GM20431 (cell line): ENCODE data around the gene CLCN2.

Experiments used
- in situ Hi-C: fragments of 300-500 bp; cut with MseI, MboI; formaldehyde crosslinking; loops from one replicate; pipeline ENCODE4 v1.15.0; 2020; ENCODE audit warnings: low sequenced_read_pairs; ENCODE audit not compliant: unreplicated experiment

The CLCN2 gene

DNA sequence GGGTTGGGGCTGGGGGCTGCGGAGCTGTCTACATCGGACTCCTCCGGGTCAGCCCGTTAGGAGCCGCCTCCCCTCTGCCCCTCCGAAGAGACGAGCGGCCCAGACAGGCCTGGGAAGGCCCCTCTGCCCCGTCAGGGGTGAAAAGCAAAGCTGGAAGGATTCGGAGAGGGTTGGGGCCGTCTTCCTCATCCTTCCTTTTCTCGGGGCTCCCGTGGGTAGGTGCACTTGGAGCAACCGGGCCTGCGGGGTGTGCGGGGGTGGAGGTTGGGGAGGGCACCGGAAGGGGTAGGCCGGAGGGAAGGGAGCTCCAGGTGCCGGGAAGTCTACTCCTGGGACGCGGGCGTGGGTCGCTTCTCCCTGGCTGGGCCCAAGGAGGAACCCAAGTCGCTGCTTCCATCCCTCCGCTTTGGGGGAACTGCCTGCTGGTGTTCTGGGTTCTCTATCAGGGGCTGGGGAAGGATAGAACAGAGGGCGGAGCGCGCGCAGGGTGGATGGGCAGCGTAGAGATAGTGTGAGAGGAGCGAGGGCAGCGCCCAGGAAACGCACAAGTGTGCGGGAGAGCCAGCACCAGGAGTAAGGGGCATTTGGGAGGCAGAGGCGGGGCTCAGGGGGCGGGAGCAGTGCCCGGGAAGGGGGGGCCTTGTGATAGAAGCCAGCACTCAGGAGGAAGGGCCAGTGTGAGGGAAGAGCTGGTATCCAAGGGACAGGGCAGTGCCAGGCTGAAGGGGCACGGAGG is 695 bp upstream of the CLCN2 start:
- in situ Hi-C loops: no loop called here

DNA sequence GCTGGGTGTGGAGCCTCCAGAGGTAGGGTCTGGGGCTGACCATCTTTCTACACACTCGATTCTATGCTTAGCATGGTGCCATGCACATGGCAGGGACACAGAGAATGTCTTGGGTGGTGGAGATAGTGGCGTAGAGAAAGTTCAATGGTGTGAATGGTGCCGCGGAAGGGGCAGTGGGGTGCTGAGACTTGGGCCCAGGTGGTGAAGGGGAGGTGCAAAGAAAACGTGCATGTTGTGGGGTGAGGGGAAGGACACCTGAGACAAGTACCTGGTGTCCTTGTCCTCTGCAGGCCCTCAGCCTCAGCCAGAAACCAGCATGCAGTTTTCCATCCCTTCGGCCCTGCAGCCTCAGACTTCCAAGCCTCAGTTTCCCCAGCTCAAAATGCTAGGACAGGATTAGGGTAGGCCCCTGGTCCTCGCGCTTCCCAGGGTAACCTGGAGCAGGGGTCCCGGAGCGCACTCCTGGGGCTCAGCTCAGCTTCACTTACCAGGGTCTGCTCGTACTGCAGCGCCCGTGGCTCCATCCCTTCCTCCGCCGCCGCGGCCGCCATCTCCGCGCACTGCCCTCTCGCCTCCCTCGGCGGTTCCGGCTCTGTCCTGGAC is 375 bp downstream of the CLCN2 start:
- in situ Hi-C loops: no loop called here

DNA sequence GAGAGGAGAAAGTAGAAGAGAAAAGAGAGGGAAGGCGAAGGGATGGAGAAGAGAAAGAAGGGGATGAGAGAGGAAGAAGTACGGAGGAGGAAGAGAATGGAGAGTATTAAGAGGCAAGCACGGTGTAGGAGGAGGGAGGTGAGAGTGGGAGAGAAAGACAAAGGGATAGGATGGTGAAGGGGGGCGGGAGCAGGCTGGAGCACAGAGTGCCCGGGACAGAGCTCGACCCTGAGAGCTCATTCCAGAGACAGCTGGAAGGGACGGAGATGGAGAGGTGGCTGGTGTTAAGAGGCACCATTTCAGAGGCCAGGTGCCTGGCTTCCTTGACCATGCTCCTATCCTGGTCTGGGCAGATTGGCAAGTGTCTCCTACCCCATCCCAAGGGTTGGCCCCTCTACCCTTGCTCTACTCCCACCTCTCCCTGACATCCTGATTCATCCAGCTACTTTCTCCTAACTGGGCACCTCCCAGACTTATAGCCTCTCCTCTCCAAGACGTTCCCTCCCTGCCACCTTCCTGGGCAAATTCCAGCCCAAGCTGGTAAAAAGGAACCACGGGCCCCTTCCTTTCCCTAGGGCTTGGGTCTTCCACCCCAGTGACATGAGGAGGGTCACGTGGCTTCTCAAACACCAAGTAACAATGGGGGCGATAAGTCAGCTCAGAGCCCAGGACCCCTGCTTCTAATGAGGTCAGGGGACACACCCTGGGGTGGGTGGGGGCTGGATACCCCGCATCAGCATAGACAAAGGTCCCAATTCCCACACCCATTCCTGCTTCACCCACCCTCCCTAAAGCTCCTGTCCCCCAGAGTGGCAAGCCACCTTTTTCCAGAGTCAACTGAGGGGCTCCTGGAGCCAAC is 1.1 kb downstream of the CLCN2 start:
- in situ Hi-C loops: no loop called here

DNA sequence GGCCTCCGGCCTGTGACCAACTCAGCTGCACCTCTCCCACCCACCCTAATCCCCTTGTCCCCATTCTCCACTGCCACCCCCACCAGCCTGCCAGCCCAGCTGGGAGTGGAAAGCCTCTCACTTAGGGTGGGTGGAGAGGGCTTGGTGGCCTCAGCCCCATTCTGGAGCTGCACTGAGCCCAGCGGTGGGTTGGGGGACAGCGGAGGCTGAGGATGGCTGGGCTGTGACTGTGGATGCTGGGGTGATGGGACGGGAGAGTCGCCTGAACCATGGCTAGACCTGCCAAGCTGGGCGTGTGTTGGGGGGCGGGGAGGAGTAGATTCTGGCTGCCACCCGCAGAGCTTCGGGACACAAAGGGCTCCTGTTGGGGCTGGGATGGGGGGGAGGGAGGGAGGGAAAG is 1.8 kb downstream of the CLCN2 start:
- in situ Hi-C loops: no loop called here

DNA sequence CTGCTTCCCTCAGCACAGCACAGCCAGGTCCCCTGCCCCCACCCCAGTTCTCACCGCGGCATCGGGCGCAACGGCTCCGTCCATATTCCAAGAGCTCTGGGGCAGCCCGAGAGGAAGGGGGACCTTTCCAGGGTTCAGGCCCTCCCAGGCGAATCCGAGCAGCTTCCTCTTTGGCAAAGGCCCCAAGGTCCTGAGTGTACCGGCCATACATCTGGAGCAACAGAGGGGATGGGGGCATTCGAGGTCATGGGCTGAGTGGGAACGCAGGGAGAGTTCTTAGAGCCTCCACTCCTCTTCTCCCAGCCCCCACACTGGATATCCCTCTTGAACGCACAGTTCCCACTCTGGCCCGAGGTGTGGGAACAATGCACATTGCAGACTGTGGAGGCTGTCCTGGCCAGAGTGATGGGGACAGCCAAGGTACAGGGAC is 2.5 kb downstream of the CLCN2 start:
- in situ Hi-C loops: no loop called here

DNA sequence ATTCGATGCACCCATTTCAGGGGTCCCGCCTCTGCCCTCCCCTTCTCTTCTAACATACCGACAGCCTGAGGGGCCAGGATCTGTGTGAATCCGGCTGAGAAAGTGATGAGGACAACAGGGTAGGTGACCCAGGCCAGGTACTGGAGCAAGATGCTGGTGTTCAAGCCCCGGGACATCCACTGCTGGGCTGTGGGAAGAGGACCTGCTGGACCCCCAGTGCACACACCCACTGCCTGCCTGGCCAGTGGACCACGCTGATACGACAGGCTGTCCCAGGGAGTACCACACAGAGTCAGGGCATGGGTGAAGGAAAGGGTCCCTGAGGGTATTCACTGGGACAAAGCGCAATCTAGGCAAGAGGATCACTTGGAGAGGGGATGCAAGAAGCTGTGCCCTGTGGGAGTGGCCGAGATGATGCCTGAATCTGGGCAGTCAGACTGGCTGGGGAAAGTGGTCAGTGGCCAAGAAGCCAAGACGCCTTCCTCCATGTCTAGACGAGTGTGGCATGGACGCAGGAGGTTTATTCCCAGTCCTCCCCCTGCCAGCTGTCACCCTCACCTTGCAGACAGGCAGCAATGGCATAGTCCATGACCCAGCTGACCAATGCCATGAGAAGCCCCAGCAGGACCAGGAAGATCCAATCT is 3.2 kb downstream of the CLCN2 start:
- in situ Hi-C loops: no loop called here

DNA sequence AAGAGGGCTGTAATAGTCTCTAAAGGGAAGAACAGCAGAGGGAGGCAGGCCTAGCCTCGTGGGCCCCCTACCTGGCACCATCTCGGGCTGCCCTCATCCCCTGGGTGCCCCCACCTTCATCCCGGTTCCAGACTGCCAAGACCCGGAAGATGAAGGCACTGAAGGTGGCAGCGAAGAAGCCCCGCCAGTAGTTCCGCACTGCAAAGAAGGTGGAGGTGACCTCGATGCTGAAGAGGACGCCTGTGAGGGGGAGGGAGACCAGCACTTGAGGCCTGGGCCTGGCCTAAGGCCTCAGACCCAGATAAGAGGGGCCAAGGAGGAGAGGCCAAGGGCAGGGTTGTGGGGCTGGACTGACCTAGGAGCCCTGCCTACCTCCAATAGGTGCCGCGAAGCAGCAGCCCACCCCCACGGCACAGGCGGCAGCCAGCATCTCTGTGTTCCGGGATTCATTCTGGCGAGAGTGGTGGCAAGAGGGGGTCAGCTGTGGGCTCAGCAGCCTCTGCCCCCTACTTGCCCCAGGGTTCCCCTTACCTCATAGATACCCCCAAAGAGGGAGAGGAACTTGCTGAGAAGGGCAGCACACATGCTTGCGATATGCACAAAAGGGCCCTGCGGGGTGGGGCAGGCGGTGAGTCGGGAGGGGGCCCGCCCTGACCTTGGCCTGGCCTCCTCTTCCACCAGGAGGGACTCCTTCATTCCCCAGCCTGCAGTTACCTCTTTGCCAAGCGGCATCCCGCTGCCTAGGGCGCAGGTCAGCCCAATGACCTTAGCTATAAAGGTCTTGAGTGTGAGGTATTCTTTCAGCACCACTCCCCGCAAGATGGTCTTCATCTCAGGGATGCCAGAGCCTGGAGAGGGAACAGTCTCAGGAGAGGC is 3.9 kb downstream of the CLCN2 start:
- in situ Hi-C loops: no loop called here

DNA sequence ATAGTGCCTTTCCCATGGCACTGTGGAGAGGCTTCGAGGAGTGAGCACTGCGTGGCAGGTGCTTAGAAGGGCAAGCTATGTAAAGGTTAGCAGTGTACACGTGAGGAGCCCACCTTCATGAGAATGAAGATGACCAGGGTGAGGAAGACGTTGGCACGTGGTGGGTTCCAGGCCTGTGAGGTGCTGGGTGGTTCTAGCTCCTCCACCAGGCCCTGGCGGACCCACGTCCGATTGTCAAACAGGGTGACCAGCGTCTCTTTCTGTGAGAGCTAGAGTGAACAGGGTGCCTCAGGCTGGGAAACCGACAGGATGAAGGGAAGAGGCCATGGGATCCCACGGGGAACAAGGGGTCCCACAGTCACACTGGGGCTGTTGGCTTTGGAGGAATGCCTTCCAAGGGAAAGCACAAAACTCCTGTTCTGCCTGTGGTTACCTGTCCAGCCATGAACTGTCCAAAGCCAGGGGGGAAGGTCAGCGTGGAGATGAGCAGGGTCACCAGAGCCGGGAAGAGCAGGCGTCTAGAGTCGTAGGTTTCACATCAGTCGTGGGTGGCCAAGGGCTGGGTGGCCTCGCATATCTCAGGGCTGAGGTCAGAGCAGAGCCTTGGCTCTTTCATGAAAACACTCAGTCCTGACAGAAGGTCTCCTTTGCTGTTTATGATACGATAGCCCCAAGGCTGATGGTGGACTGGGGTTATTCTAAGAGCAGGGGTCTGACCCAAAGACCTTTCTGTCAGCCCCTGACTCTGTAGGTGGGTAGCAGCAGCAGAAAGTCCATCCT is 6.0 kb downstream of the CLCN2 start:
- in situ Hi-C loops: no loop called here

DNA sequence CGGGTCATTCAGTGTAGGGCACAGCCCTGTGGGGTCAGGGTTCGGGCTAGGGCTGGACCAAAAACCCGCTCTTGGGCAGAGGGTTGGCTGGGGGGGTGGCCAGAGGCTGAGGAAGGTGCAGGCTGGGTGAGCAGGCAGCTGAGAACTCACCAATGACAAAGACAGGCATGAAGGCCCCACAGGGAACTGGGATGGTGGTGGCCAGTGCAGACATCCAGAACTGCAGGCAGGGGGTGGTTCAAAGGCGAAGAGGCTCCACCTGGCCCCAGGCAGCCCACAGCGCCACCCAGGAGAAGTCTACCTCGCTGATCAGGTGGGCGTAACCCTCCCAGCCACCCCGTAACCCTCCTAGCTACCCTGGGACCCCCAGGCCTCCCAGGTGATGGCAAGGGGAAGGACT is 6.7 kb downstream of the CLCN2 start:
- in situ Hi-C loops: no loop called here

DNA sequence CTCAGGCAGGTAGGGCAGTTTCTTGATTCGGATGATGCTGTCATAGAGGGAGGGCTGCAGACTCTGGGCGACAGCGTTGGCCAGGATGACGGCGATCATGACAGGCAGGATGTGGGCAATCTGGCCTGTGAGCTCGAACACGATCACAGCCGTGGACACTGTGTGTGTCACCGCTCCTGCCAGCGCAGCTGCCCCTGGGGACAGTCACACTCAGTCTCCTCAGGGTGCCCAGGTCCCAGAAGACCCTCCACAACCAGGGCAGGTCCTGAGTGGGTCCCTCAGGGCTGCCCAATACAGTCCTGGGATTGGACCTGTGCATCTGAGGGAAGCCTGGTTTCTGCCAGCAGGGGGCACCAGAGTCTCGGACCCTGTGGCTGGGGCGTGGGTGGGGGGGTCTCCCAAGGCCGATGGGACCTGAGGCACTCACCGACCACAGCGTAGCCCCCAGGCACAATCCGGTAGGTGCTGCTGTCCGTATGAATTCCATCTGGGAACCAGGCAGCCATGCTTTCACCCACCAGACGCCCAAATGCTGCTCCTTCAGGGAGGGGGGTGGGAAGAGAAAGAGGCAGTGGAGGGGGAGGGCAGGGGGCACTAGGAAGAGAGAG is 7.2 kb downstream of the CLCN2 start:
- in situ Hi-C loops: no loop called here

DNA sequence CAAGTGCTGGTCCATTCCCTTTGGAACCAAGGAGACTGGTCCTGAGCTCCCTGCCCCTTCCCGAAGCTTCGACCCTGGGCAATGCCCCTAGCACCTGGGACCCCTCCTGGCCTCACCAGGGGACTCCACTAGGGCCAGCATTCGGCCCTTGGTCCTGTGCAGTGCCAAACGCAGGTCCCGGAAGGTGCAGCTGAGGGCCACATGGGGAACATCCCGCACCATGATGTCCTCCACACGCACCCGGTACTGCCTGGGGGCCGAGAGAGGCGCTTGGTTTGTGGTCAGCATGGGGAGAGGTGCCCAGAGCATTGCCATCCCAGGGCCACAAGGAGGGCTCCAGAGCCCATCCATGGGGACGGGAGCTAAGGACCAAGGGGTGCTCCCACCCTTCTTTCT is 7.9 kb downstream of the CLCN2 start:
- in situ Hi-C loops: no loop called here

DNA sequence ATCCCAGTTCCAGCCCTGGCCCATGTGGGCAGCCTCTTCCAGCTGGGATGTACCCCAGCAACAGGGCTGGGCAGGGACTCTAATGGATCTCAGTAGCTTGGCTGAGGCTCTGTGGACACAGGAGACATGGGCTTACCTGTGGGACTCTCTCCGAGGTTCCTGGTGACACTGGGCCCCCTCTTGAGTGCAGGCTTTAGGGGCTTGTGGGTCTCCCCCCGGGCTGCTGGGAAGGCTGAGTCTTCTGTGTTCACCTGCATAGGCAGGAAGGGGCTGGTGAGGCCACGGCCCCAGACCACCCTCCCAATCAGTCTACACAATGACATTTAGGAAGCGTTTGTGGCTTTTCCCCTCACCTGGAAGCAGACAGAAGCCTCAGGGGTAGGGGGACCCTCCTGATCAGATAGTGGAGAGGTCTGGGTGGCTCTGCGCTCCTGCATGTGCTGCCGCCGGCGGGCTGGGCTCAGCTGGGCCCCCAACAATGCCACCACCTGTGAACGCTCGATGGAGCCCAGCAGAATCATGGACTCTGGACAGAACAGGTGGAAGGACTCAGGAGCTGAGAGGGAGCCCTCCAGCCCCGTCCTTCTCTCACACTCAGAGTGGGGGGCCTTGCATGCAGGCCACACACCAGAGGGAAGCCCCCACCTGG is 8.4 kb downstream of the CLCN2 start:
- in situ Hi-C loops: no loop called here

DNA sequence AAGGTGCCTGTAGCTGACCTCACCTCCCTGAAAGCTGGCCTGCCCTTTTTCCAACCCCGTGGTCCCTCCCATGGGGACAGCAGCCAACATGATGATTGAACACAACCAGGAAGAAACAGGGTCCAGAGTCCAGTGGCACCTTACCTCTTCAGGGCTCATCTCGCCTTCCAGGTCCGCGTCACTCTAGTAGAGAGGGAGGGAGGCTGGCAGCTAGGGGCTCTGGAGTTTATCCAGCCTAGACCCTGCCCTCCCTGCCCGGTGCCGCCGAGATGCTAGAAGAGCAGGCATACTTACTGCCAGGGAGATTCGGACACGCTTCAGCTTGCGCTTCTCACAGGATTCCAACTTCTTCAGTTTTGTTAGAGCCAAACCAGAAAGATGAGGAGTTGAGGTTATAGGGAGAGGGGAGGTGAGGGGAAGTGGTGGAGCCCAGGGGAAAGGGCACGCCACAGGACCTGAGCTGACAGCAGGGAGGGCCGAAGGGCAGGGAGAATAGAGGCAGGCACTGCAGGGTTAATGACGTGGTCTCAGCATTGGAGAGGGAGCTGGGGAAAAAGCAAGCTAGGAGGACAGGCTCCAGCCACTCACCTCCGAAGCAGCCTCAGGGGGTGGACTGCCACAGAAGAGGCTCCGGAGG is 9.1 kb downstream of the CLCN2 start:
- in situ Hi-C loops: no loop called here

DNA sequence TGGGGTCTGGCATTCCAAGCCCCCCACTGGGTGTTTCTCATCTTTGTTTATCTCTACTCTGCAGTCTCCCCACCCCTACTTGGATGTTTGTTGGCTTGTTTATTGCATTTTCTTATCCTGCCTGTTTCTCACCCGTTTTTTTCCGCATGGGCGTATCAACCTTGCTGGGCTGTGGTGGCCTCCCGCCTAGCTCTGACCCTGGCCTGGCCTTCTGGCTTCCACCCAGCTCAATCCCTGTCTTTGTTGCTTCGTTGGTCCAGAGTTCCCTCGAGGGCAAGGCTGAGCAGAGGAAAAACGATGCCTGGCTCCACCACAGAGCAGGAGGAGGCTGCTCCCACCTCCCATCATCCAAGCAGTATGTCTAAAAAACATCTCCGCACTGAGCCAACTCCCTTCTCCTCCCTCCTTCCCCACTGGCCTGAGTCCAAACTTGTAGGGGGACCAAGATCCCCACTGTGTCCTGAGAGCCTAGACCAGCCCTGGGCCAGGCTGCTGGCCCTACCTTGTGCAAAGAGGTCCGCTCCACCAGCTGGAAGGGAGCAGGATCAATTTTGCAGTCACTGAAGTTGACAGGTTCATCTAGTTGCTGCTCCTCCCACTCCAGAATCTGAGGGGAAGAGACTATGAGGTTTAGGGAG is 9.8 kb downstream of the CLCN2 start:
- in situ Hi-C loops: no loop called here

DNA sequence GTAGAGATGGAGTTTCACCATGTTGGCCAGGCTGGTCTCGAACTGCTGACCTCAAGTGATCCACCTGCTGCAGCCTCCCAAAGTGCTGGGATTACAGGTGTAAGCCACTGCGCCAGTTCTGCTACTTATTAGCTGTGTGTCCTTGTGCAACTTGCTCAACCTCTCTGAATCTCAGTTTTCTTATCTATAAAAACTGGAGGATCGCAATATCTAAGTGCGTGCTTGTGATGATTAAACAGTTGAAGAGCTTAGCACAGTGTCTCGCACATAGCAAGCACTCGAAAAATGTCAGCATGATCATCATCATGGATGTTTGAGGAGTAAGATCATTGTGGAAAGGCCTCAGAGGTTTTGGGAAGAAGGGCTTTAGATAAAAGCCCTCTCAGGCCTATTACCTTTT is 10.8 kb downstream of the CLCN2 start:
- in situ Hi-C loops: no loop called here

DNA sequence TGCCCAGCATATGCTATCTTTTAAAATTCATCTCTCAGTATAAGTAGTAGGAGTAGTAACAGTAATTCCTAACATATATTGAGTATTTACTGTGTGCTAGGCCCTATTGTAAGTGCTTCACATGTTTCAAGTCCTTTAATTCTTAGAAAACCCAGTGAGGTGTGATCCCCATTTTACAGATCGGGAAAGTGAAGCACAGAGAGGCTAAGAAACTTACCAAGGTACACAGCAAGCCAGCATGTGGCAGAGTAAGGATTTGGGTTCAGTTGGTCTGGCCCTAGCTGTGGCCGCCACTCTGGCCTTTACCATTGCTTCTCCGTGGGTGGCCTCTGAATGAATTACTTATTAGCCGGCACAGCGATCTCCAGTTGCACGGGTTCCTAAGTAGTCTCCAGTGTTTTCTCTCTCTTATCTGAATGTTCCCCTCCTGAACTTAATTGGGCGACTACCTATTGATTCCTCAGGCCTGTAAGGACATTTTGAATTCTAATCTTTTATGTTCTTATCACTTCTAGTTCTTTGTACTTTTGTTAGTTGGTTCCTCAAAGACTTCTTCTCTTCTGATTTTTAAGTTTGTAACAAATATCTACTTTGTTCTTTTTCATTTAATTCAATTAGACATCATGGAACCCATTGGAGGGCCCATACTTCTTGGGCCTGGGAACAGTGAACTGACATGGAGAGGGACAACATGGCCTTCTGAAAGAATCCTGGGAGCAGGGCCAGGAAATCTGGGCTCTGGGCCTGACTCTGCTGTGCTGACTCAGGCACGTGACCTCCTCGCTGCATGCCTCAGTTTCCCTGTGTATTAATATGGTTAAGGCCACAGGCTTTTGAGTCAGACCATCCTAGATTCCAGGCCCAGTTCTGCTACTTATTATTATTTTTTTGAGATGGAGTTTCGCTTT is 11.6 kb downstream of the CLCN2 start:
- in situ Hi-C loops: no loop called here
